ENCODE results near the gene CAMK1D. TPM values are rescaled to one million over a fixed set of nuclear protein-coding genes. Genes with fewer than 3 reads are reported as not detected.

CAMK1D gene
- total RNA-seq, 6 experiments from 2014 or later: 0.34 to 1.4 (median 0.43) TPM

DNA sequence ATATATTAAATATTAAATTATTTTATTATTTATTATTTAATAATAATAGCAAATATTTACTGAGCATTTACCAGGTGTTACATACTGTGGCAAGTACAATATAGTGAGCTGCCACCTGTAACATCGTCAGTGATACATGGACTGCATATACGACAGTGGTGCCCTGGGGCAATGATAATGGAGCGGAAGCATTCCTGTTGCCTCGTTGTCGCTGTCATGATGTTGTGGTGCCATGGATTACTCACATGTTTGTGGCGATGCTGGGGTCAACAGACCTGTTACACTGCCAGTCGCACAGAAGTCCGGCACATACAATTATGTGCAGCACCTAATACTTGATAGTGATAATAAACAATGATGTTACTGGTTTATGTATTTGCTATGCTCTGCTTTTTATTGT is 20.6 kb downstream of the CAMK1D start:
- Mint-ChIP-seq H3K4me1 (ENCODE audit: low read depth) (no peaks in the 10 kb centered on the region), H3K4me3 (no peak overlapping the region), H3K36me3 (ENCODE audit: low read depth) (no peaks in the 10 kb centered on the region), H3K9me3 (no peaks in the 10 kb centered on the region), H3K27me3 (ENCODE audit: insufficient read depth) (peaks cover 2% of the 10 kb centered on the region), H3K27ac (no peak overlapping the region)
- TF ChIP-seq, protein P1, sequence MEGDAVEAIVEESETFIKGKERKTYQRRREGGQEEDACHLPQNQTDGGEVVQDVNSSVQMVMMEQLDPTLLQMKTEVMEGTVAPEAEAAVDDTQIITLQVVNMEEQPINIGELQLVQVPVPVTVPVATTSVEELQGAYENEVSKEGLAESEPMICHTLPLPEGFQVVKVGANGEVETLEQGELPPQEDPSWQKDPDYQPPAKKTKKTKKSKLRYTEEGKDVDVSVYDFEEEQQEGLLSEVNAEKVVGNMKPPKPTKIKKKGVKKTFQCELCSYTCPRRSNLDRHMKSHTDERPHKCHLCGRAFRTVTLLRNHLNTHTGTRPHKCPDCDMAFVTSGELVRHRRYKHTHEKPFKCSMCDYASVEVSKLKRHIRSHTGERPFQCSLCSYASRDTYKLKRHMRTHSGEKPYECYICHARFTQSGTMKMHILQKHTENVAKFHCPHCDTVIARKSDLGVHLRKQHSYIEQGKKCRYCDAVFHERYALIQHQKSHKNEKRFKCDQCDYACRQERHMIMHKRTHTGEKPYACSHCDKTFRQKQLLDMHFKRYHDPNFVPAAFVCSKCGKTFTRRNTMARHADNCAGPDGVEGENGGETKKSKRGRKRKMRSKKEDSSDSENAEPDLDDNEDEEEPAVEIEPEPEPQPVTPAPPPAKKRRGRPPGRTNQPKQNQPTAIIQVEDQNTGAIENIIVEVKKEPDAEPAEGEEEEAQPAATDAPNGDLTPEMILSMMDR (IDR thresholded peaks at IDR 0.05): no peak
- DNase-seq: no peak

DNA sequence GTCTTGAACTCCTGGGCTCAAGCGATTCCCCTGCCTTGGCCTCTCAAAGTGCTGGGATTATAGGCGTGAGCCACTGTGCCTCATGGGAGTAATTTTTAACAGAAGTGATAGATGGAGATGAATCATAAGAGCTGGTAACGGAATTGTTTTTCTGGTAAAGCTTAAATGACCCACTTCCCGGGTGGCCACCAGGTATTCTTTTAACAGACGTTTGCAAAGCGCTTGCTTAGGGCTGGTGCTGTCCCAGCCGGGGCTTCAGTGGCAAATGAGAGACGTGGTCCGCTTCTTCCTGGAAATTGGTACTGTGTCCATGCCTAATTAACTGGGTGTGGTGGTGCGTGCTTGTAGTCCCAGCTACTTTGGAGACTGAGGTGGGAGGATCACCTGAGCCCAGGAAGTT is 23.5 kb downstream of the CAMK1D start:
- DNase-seq: no peak
- TF ChIP-seq, protein P1 (IDR thresholded peaks at IDR 0.05): no peak
- no peaks in the 10 kb centered on the region for H3K36me3 Mint-ChIP-seq (ENCODE audit: low read depth)
- no peak overlapping the region for H3K4me3 Mint-ChIP-seq
- H3K27ac Mint-ChIP-seq: no peak overlapping the region
- no peaks in the 10 kb centered on the region for H3K4me1 Mint-ChIP-seq (ENCODE audit: low read depth)
- H3K9me3 Mint-ChIP-seq: no peaks in the 10 kb centered on the region
- peaks cover 6% of the 10 kb centered on the region for H3K27me3 Mint-ChIP-seq (ENCODE audit: insufficient read depth)

DNA sequence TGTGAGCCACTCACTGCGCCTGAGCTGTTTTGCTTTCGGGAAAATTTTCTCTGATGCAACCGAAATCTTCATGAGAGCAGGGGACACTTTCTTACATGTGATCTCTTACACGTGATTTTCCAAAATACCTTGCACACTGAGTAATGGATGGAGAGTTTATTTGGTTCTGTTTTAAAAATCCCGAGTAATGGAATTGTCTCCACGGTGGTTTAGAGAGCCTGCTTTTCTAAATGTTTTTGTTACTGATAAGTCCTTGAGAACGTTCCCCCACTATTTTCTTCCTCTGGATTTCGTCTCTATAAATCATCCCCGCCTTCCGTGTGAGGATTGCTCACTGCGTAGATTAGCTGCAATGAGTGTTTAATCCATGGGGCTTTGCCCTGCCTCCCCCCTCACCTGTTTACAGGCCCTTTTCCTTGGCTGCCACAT is 25.7 kb downstream of the CAMK1D start:
- H3K4me3 Mint-ChIP-seq: no peak overlapping the region
- TF ChIP-seq, protein P1 (IDR thresholded peaks at IDR 0.05): no peak
- H3K27ac Mint-ChIP-seq: no peak overlapping the region
- no peak for DNase-seq
- no peaks in the 10 kb centered on the region for H3K36me3 Mint-ChIP-seq (ENCODE audit: low read depth)
- H3K9me3 Mint-ChIP-seq: no peaks in the 10 kb centered on the region
- peaks cover 4% of the 10 kb centered on the region; the same call in 1 of the 2 replicates for H3K27me3 Mint-ChIP-seq (ENCODE audit: insufficient read depth)
- H3K4me1 Mint-ChIP-seq (ENCODE audit: low read depth): no peaks in the 10 kb centered on the region

DNA sequence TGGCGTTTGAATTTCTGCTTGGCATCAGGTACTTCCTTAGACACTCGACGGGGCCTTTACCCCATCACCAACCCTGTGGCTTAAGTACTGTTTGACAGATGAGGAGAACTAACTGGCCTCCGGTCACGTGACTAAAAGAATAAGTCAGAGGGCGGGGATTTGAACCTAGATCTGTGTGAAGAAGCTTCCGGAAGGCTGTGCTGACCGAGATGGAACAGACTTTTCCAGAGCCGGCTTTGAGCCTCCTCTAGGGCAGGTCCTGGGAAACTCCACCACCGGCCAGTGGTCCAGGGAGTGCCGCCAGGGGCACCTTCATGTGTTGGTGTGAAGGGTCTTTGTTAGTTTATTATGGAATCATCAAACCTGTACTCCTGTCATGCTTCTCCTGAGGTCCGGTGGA is 26.9 kb downstream of the CAMK1D start:
- Mint-ChIP-seq H3K4me3 (no peak overlapping the region), H3K4me1 (ENCODE audit: low read depth) (no peaks in the 10 kb centered on the region), H3K27ac (no peak overlapping the region), H3K9me3 (no peaks in the 10 kb centered on the region), H3K27me3 (ENCODE audit: insufficient read depth) (peaks cover 4% of the 10 kb centered on the region; the same call in 1 of the 2 replicates), H3K36me3 (ENCODE audit: low read depth) (no peaks in the 10 kb centered on the region)
- TF ChIP-seq, protein P1 (IDR thresholded peaks at IDR 0.05): no peak
- no peak for DNase-seq

DNA sequence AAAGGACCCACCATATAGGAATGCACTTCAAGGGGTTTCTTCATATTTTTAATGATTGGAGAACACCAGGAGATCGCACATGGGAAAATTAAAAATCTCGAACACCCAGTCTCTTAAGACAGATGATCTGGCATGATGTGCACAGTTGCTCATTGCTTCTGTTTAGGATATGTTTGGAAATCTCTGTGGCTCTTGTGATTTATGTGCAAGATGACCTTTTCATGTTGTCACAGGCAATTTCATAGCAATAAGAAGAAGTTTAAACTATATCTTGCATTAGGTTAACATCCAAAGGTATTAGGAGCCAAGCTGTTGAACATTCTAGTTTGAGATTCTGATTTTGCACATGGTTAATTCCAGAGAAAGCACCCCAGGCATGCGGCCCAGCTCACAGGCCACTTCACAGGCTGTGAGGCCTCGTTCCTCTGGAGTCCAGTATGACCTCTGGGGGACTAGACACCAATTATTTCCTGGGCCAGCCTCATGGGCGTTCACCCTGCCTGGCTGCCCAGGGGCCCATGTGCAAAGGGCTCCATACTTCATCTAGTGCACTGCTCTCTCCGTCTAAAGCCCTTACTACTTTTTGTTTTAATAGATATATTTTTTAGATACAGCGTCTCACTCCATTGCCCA is 28.4 kb downstream of the CAMK1D start:
- no peaks in the 10 kb centered on the region for H3K4me1 Mint-ChIP-seq (ENCODE audit: low read depth)
- H3K27me3 Mint-ChIP-seq (ENCODE audit: insufficient read depth): peaks cover 4% of the 10 kb centered on the region; the same call in 1 of the 2 replicates
- DNase-seq: no peak
- no peak overlapping the region for H3K27ac Mint-ChIP-seq
- H3K36me3 Mint-ChIP-seq (ENCODE audit: low read depth): no peaks in the 10 kb centered on the region
- H3K9me3 Mint-ChIP-seq: no peaks in the 10 kb centered on the region
- TF ChIP-seq, protein P1 (IDR thresholded peaks at IDR 0.05): no peak
- H3K4me3 Mint-ChIP-seq: no peak overlapping the region
